HCT116 (cell line): ENCODE data around the gene MYLK4. TPM values are rescaled to one million over a fixed set of nuclear protein-coding genes. Genes with fewer than 3 reads are reported as not detected.

Experiments
- ATAC-seq: fragments of 200-7000 bp; cut with Tn5 transposase; 2 replicates; pipeline ENCODE4 v1.9.1; 2020; ENCODE audit warnings: mild to moderate bottlenecking, moderate library complexity
- BruUV-seq: library from RNA; stranded (reverse); fragments of 400-500 nt; replicated peaks from 2 replicates; lab custom pipeline; 2021; lab: Mats Ljungman, UMichigan
- CTCF ChIA-PET: fragments of 300-600 bp; sonication (Branson Sonifier 250); formaldehyde crosslinking; loops from one replicate; lab custom pipeline; 2021; ENCODE audit warnings: antibody characterized with exemption; lab: Charles Lee
- POLR2A ChIA-PET: fragments of 300-600, 350-600 bp; sonication (Branson Sonifier 250); formaldehyde crosslinking; loops from one replicate; lab custom pipeline; 2021; ENCODE audit warnings: antibody characterized with exemption; lab: Charles Lee
- RAD21 ChIA-PET, 2 experiments: fragments of 300-600 bp; sonication (Branson Sonifier 250); formaldehyde crosslinking; loops; one replicate each; lab custom pipeline; 2023; ENCODE audit warnings: low total read pairs in 2 of 2; ENCODE audit not compliant: uncharacterized antibody in 2 of 2, unreplicated experiment in 2 of 2, low non-redundant PET in 1 of 2; lab: Charles Lee
- DNase-seq: peaks from one replicate; pipeline ENCODE4 v3.0.0-alpha.2; 2010; ENCODE audit warnings: low read depth, low spot score
- H2AFZ ChIP-seq: fragments of 200-600 bp; shearing (Covaris generic), sonication (generic); 2 replicates; pipeline ENCODE4 v1.6.1; 2017; ENCODE audit warnings: low read depth, mixed run types, mixed read lengths, antibody characterized with exemption, low read length; ENCODE audit not compliant: poor library complexity, severe bottlenecking
- H3K27ac ChIP-seq: 2 replicates; pipeline ENCODE4 v1.5.1; 2012; ENCODE audit warnings: low read depth, low read length
- H3K27me3 ChIP-seq: fragments of 200-600 bp; sonication (generic); 2 replicates; pipeline ENCODE4 v1.6.1; 2016; ENCODE audit warnings: mixed run types, low read length, mixed read lengths; ENCODE audit not compliant: insufficient read depth
- H3K36me3 ChIP-seq, 2 experiments: fragments of 200-500 bp in 1 of 2; fragments of 200-600 bp in 1 of 2; sonication (Bioruptor generic) in 1 of 2; sonication (generic) in 1 of 2; 2 replicates each; pipeline versions ENCODE4 v1.5.1 to v1.6.1; 2014 to 2016; ENCODE audit warnings: low read length in 2 of 2, inconsistent platforms in 1 of 2, mixed read lengths in 1 of 2, mixed run types in 1 of 2; ENCODE audit not compliant: insufficient read depth in 2 of 2, control insufficient read depth in 1 of 2
- H3K4me1 ChIP-seq, 2 experiments: fragments of 200-600 bp in 1 of 2; sonication (generic) in 1 of 2; 2 replicates each; pipeline versions ENCODE4 v1.5.1 to v1.6.1; 2012 to 2017; ENCODE audit warnings: low read length in 2 of 2, inconsistent platforms in 1 of 2, mild to moderate bottlenecking in 1 of 2, mixed read lengths in 1 of 2, mixed run types in 1 of 2, moderate library complexity in 1 of 2; ENCODE audit not compliant: insufficient read depth in 2 of 2, control insufficient read depth in 1 of 2
- H3K4me2 ChIP-seq: fragments of 200-600 bp; sonication (generic); 2 replicates; pipeline ENCODE4 v1.6.1; 2017; ENCODE audit warnings: mixed run types, low read length, mixed read lengths
- H3K4me3 ChIP-seq, 2 experiments: fragments of 200-600 bp in 1 of 2; sonication (generic) in 1 of 2; replicated peaks in 1 of 2; 2 replicates each; pipeline ENCODE4 v1.5.1; 2011 to 2016; ENCODE audit warnings: low read length in 2 of 2, control low read depth in 1 of 2, low read depth in 1 of 2, mild to moderate bottlenecking in 1 of 2, mixed read lengths in 1 of 2, mixed run types in 1 of 2
- H3K79me2 ChIP-seq: fragments of 200-600 bp; sonication (generic); 2 replicates; pipeline ENCODE4 v1.6.1; 2017; ENCODE audit warnings: mild to moderate bottlenecking, mixed run types, low read length, moderate library complexity, mixed read lengths; ENCODE audit not compliant: insufficient read depth
- H3K9ac ChIP-seq: fragments of 200-600 bp; sonication (generic); 2 replicates; pipeline ENCODE4 v1.6.1; 2016; ENCODE audit warnings: low read length, mixed read lengths
- H3K9me2 ChIP-seq: fragments of 200-600 bp; sonication (generic), shearing (Covaris generic); 2 replicates; pipeline ENCODE4 v1.6.1; 2017; ENCODE audit warnings: mixed run types, mild to moderate bottlenecking, moderate library complexity; ENCODE audit not compliant: insufficient read depth
- H3K9me3 ChIP-seq, 2 experiments: fragments of 200-500 bp in 1 of 2; fragments of 200-600 bp in 1 of 2; sonication (Bioruptor generic) in 1 of 2; sonication (generic) in 1 of 2; 2 replicates each; pipeline ENCODE4 v1.6.1; 2014 to 2017; ENCODE audit warnings: low read length in 2 of 2, mixed read lengths in 2 of 2, inconsistent platforms in 1 of 2, low read depth in 1 of 2, mild to moderate bottlenecking in 1 of 2, mixed run types in 1 of 2, moderate library complexity in 1 of 2; ENCODE audit not compliant: control insufficient read depth in 1 of 2, insufficient read depth in 1 of 2
- H4K20me1 ChIP-seq: fragments of 200-600 bp; sonication (generic), shearing (Covaris generic); 2 replicates; pipeline ENCODE4 v1.6.1; 2017; ENCODE audit warnings: mixed run types, mild to moderate bottlenecking, moderate library complexity; ENCODE audit not compliant: insufficient read depth
- CBX3 ChIP-seq: IDR thresholded peaks from 2 replicates; pipeline ENCODE4 v1.6.1; 2012; ENCODE audit warnings: low read depth
- CTCF ChIP-seq, 3 experiments: fragments of 200-600 bp in 1 of 3; sonication (generic) in 1 of 3; IDR thresholded peaks in 2 of 3; conservative IDR thresholded peaks in 1 of 3; 2 replicates each; pipeline ENCODE4 v1.5.1; 2012 to 2017; ENCODE audit warnings: low read depth in 2 of 3, low read length in 2 of 3, antibody characterized with exemption in 1 of 3, borderline replicate concordance in 1 of 3, control low read depth in 1 of 3, mild to moderate bottlenecking in 1 of 3, mixed read lengths in 1 of 3, mixed run types in 1 of 3, moderate library complexity in 1 of 3; ENCODE audit not compliant: insufficient read depth in 1 of 3
- EGR1 ChIP-seq: IDR thresholded peaks from 2 replicates; pipeline ENCODE4 v1.6.1; 2012; ENCODE audit warnings: low read depth
- ELF1 ChIP-seq: IDR thresholded peaks from 2 replicates; pipeline ENCODE4 v1.6.1; 2012; ENCODE audit warnings: low read depth, borderline replicate concordance
- EZH2 ChIP-seq: fragments of 200-600 bp; sonication (generic); IDR thresholded peaks from 2 replicates; pipeline ENCODE4 v1.6.1; 2017; ENCODE audit warnings: antibody characterized with exemption, mixed run types
- EZH2phosphoT487 ChIP-seq: fragments of 200-600 bp; IDR thresholded peaks from 2 replicates; pipeline ENCODE4 v1.6.1; 2018; ENCODE audit warnings: antibody characterized with exemption, borderline replicate concordance
- JUND ChIP-seq: IDR thresholded peaks from 2 replicates; pipeline ENCODE4 v1.6.1; 2012
- MAX ChIP-seq: IDR thresholded peaks from 2 replicates; pipeline ENCODE4 v1.6.1; 2012
- POLR2A ChIP-seq: IDR thresholded peaks from 2 replicates; pipeline ENCODE4 v1.7.0; 2011; ENCODE audit warnings: borderline replicate concordance; ENCODE audit not compliant: insufficient read depth, insufficient read length; ENCODE audit errors: extremely low read depth
- SIN3A ChIP-seq: IDR thresholded peaks from 2 replicates; pipeline ENCODE4 v1.6.1; 2012; ENCODE audit warnings: low read depth
- SP1 ChIP-seq: IDR thresholded peaks from 2 replicates; pipeline ENCODE4 v1.6.1; 2012; ENCODE audit warnings: low read depth
- TCF7L2 ChIP-seq: IDR thresholded peaks from 2 replicates; pipeline ENCODE4 v1.7.0; 2011; ENCODE audit warnings: borderline replicate concordance, inconsistent platforms; ENCODE audit not compliant: insufficient read depth, insufficient read length; ENCODE audit errors: extremely low read depth
- YY1 ChIP-seq: IDR thresholded peaks from 2 replicates; pipeline ENCODE4 v1.6.1; 2011; ENCODE audit warnings: low read length, low read depth, moderate library complexity, mild to moderate bottlenecking; ENCODE audit not compliant: insufficient replicate concordance; ENCODE audit errors: extremely low read depth
- ZFX ChIP-seq: fragments of 450-650 bp; IDR thresholded peaks from 2 replicates; pipeline ENCODE4 v1.6.1; 2017
- intact Hi-C: fragments of 100-400 bp; cut with micrococcal nuclease; formaldehyde crosslinking; loops from 2 replicates; pipeline ENCODE4 v1.10.0; 2022
- total RNA-seq: library from RNA; stranded (reverse); gene quantifications from one replicate; pipeline ENCODE4 v1.2.1, GENCODE V29; 2021; ENCODE audit not compliant: unreplicated experiment

Gene MYLK4
- total RNA-seq, 1 experiment from 2014 or later = 0.27 TPM

DNA sequence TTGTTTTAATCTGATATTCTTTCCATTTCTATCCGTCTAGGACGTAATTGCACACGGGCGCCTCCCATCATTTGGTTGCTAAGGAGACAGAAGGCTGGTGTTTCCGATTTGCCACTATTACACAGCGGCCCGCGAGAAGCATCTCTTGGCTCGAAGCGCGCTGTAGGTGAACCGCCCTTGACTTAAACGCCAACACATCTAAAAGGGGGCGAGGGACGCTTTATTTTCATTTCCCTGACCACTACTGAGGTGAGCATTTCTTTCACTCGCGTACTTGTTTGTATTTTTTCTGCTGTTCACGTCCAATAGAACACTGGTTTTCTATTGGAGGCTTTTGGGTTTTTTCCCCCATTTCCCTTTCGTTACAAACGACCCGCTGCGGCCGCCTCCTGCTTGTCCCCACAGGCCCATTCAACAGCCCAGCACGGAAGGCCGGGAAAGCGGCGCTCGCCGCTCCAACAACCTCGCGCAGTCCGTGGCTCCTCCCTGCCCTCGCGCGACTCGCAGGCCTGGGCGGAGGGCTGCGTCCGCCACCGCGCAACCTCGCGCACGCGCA lies 14.0 kb upstream of the MYLK4 start (continued):
- TF ChIP-seq CTCF (IDR thresholded peaks at IDR 0.05 in 2 of 3, conservative IDR thresholded peaks at IDR 0.05 in 1 of 3; ENCODE audit: borderline replicate concordance in 1 of 3, insufficient read depth in 1 of 3, low read depth in 2 of 3, low read length in 2 of 3) = no peak

DNA sequence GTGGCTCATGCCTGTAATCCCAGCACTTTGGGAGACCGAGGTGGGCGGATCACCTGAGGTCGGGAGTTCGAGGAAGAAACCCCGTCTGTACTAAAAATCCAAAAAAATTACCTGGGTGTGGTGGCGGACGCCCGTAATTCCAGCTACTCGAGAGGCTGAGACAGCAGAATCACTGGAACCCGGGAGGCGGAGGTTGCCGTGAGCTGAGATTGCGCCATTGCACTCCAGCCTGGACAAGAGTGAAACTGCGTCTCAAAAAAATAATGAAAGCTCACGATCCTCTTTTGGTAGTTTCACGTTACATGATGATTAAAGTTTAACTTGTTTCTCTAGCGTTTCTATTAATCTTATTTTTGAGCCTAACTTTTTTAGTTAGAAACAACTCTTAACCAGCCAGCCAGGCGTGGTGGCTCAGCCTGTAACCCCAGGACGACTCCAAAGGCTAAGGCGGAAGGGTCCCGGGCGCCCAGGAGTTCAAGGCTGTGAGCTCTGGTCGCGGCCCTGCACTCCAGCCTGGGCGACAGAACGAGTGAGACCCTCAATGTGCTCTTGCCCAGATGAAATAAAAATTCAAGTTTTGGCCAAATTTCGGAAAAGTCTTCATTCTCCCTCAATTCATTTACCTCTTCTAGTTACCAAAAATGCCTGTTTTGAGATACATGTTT lies 13.3 kb upstream of the MYLK4 start:
- Histone ChIP-seq H3K9me2 (no peaks in the 10 kb centered on the region), H3K27me3 (no peaks in the 10 kb centered on the region), H4K20me1 (peaks cover 12% of the 10 kb centered on the region; the same call in 1 of the 2 replicates), H3K4me1 (peaks cover 18 to 28% of the 10 kb centered on the region in 2 experiments), H3K9ac (peak overlapping the region; percentile 64), H2AFZ (peak overlapping the region; percentile 2), H3K4me2 (peak overlapping the region; percentile 78), H3K9me3 (no peaks in the 10 kb centered on the region; a peak in 1 of 4 replicates), H3K79me2 (peaks cover 35% of the 10 kb centered on the region), H3K27ac (peak overlapping the region; percentile 72), H3K36me3 (peaks cover 0 to 4% of the 10 kb centered on the region in 2 experiments; a peak in 3 of 4 replicates), H3K4me3 (peak overlapping the region; percentile 56 to 59)
- POLR2A ChIA-PET = interaction anchor here (0.9 kb wide), 1 partner anchor 47 kb away, joined by 4 read pairs; no protein-coding TSS in a partner anchor
- CTCF ChIA-PET = interaction anchor here (1.3 kb wide), 1 partner anchor 14 kb away, joined by 5 read pairs; no protein-coding TSS in a partner anchor
- TF ChIP-seq CBX3 = no peak
- no peak for TF ChIP-seq ELF1
- TF ChIP-seq POLR2A = no peak
- TF ChIP-seq ZFX = no peak
- no peak for TF ChIP-seq JUND
- TF ChIP-seq EZH2phosphoT487 = no peak
- no peak for TF ChIP-seq TCF7L2
- TF ChIP-seq EGR1 = no peak
- no peak for TF ChIP-seq MAX
- TF ChIP-seq SIN3A = no peak
- TF ChIP-seq CTCF (IDR thresholded peaks at IDR 0.05 in 2 of 3, conservative IDR thresholded peaks at IDR 0.05 in 1 of 3; ENCODE audit: borderline replicate concordance in 1 of 3, insufficient read depth in 1 of 3, low read depth in 2 of 3, low read length in 2 of 3) = no peak
- no peak for TF ChIP-seq EZH2
- no peak for TF ChIP-seq YY1
- no peak for TF ChIP-seq SP1
- no TSS peak for BruUV-seq
- RAD21 ChIA-PET = no interaction called here
- intact Hi-C loops = loop anchor here (10.0 kb wide), 1 partner anchor 301 kb away; the partner anchor contains the start of gene RIPK1
- DNase-seq (no peak), ATAC-seq (no peak)
